Measurements from ENCODE around the gene KAT2B.

The KAT2B gene

DNA sequence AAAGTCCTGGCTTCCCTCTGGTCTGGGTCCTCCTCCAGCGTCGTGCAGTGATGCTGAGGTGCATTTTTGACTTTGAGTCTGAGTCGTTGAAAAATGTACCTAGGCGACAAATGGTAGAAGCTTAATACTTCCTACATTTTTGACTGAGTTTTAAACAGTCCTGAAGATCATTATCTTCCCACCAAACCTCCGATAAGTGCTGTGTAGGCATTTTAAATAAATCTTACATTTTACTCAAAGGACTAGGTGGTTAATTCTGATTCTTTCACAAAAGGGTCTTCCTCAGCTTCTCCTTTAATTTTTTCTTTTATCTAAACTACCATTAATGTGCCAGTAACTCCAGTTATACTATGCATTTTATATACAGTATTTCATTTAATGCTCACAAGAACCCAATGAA lies 70.6 kb downstream of the KAT2B start:
- DNase-seq (ENCODE audit: low read depth, low spot score), result no peak
- no peak for TF ChIP-seq ZNF274 (IDR thresholded peaks at IDR 0.05; ENCODE audit: low read depth, low read length)
- no peak for TF ChIP-seq SUZ12 (IDR thresholded peaks at IDR 0.05; ENCODE audit: extremely low read depth, insufficient read depth, insufficient read length)
- TF ChIP-seq YY1 (IDR thresholded peaks at IDR 0.05; ENCODE audit: insufficient read depth, insufficient read length), result no peak
- H3K27me3 ChIP-seq (ENCODE audit: insufficient read depth, insufficient read length), result no peaks in the 10 kb centered on the region
- H3K4me1 ChIP-seq (ENCODE audit: insufficient read depth, insufficient read length), result peaks cover 4% of the 10 kb centered on the region
- no peaks in the 10 kb centered on the region for H3K9me3 ChIP-seq (ENCODE audit: insufficient read depth, low read length)
- no peak overlapping the region for H3K9ac ChIP-seq (ENCODE audit: insufficient read length, low read depth)
- peaks cover 3% of the 10 kb centered on the region for H3K36me3 ChIP-seq (ENCODE audit: insufficient read depth, insufficient read length, low read length)
- H3K4me3 ChIP-seq (ENCODE audit: insufficient read length, low read depth), result no peak overlapping the region

DNA sequence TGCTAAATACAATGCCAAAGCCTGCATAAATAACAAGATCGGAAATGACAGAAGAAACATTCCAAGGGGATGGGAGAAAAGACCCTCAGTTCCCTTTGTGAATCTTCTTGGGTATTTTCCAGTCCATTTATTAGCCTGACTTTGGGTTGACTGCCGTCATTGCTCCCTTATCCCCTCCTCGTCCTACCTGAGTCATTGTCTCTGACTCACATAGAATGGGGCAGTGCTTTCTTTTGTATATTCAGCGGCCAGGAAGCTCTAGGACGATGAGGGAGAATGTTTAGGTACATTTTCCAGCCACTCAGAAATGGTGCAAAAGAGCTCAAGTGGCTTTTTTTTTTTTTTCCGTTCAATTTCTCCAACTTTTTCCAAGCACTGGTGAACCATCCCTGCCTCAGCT lies 71.6 kb downstream of the KAT2B start:
- H3K36me3 ChIP-seq (ENCODE audit: insufficient read depth, insufficient read length, low read length), result peaks cover 3% of the 10 kb centered on the region
- no peak overlapping the region for H3K9ac ChIP-seq (ENCODE audit: insufficient read length, low read depth)
- TF ChIP-seq SUZ12 (IDR thresholded peaks at IDR 0.05; ENCODE audit: extremely low read depth, insufficient read depth, insufficient read length) (no peak), ZNF274 (IDR thresholded peaks at IDR 0.05; ENCODE audit: low read depth, low read length) (no peak), YY1 (IDR thresholded peaks at IDR 0.05; ENCODE audit: insufficient read depth, insufficient read length) (no peak)
- no peaks in the 10 kb centered on the region for H3K9me3 ChIP-seq (ENCODE audit: insufficient read depth, low read length)
- H3K4me1 ChIP-seq (ENCODE audit: insufficient read depth, insufficient read length), result peaks cover 4% of the 10 kb centered on the region
- H3K4me3 ChIP-seq (ENCODE audit: insufficient read length, low read depth), result no peak overlapping the region
- no peak for DNase-seq (ENCODE audit: low read depth, low spot score)
- H3K27me3 ChIP-seq (ENCODE audit: insufficient read depth, insufficient read length), result no peaks in the 10 kb centered on the region

DNA sequence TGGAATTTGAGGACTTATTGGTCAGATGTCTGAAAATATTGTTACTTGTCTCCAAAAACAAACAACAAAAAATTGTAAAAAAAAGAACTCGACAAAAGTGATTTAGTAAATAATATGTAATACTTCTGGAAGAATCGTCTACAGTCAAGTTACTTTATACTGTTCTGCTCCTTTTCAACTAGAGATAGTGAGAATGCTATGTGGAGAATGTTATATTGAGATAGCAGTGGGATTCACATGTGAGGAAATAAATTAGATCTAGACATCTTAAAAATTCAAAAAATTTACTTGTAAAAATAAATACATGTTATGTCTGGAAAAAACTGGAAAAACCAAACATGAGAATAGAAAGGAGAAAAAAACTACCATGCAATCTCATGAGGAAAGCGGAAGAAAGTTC lies 80.8 kb downstream of the KAT2B start:
- no peak for DNase-seq (ENCODE audit: low read depth, low spot score)
- H3K4me1 ChIP-seq (ENCODE audit: insufficient read depth, insufficient read length), result no peaks in the 10 kb centered on the region
- no peaks in the 10 kb centered on the region for H3K36me3 ChIP-seq (ENCODE audit: insufficient read depth, insufficient read length, low read length)
- no peaks in the 10 kb centered on the region for H3K27me3 ChIP-seq (ENCODE audit: insufficient read depth, insufficient read length)
- H3K9me3 ChIP-seq (ENCODE audit: insufficient read depth, low read length), result no peaks in the 10 kb centered on the region
- no peak overlapping the region for H3K9ac ChIP-seq (ENCODE audit: insufficient read length, low read depth)
- H3K4me3 ChIP-seq (ENCODE audit: insufficient read length, low read depth), result no peak overlapping the region
- TF ChIP-seq ZNF274 (IDR thresholded peaks at IDR 0.05; ENCODE audit: low read depth, low read length) (no peak), YY1 (IDR thresholded peaks at IDR 0.05; ENCODE audit: insufficient read depth, insufficient read length) (no peak), SUZ12 (IDR thresholded peaks at IDR 0.05; ENCODE audit: extremely low read depth, insufficient read depth, insufficient read length) (no peak)

DNA sequence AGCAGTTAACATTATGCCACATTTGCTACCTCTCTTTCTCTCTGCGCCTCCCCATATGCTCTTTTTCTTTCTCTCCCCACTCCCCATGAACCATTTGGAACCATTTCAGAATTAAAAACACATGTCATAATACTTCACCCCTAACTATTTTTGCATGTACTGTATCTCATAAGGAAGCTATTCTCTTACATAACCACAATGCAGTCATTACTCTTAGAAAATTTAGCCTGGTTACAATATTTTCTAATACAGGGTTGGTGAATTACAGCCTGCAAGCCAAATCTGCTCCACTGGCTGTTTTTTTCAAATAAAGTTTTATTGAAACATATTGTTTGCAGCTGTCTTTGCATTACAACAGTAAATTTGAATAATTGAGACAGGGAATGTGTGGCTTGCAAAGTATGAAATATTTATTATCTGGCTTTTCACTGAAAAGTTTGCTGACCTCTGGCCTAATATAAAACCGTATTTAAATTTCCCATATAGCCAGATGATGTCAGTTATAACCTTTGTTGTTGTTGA lies 82.9 kb downstream of the KAT2B start:
- Histone ChIP-seq H3K27me3 (ENCODE audit: insufficient read depth, insufficient read length) (no peaks in the 10 kb centered on the region), H3K9me3 (ENCODE audit: insufficient read depth, low read length) (no peaks in the 10 kb centered on the region), H3K36me3 (ENCODE audit: insufficient read depth, insufficient read length, low read length) (no peaks in the 10 kb centered on the region), H3K9ac (ENCODE audit: insufficient read length, low read depth) (no peak overlapping the region), H3K4me3 (ENCODE audit: insufficient read length, low read depth) (no peak overlapping the region), H3K4me1 (ENCODE audit: insufficient read depth, insufficient read length) (no peaks in the 10 kb centered on the region)
- TF ChIP-seq YY1 (IDR thresholded peaks at IDR 0.05; ENCODE audit: insufficient read depth, insufficient read length) (no peak), ZNF274 (IDR thresholded peaks at IDR 0.05; ENCODE audit: low read depth, low read length) (no peak), SUZ12 (IDR thresholded peaks at IDR 0.05; ENCODE audit: extremely low read depth, insufficient read depth, insufficient read length) (no peak)
- DNase-seq (ENCODE audit: low read depth, low spot score), result no peak

DNA sequence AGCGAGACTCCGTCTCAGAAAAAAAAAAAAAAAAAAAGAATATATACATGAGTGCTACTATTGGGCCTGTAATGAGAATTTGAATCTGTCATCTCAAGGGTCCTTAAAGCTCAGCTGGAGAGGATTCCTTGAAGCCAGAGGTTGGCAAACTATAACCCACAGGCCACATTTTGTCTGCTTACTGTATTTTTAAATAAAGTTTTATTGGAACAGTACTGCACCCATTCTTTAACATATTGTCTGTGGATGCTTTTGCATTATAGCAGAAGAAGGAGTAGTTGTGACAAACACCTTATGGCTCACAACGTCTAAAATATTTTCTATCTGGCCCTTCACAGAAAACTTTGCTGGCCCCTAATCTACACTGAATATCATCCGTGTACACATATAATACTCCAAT lies 85.0 kb downstream of the KAT2B start:
- Histone ChIP-seq H3K9ac (ENCODE audit: insufficient read length, low read depth) (no peak overlapping the region), H3K9me3 (ENCODE audit: insufficient read depth, low read length) (no peaks in the 10 kb centered on the region), H3K4me3 (ENCODE audit: insufficient read length, low read depth) (no peak overlapping the region), H3K36me3 (ENCODE audit: insufficient read depth, insufficient read length, low read length) (no peaks in the 10 kb centered on the region), H3K4me1 (ENCODE audit: insufficient read depth, insufficient read length) (no peaks in the 10 kb centered on the region), H3K27me3 (ENCODE audit: insufficient read depth, insufficient read length) (no peaks in the 10 kb centered on the region)
- TF ChIP-seq SUZ12 (IDR thresholded peaks at IDR 0.05; ENCODE audit: extremely low read depth, insufficient read depth, insufficient read length) (no peak), YY1 (IDR thresholded peaks at IDR 0.05; ENCODE audit: insufficient read depth, insufficient read length) (no peak), ZNF274 (IDR thresholded peaks at IDR 0.05; ENCODE audit: low read depth, low read length) (no peak)
- DNase-seq (ENCODE audit: low read depth, low spot score), result no peak

DNA sequence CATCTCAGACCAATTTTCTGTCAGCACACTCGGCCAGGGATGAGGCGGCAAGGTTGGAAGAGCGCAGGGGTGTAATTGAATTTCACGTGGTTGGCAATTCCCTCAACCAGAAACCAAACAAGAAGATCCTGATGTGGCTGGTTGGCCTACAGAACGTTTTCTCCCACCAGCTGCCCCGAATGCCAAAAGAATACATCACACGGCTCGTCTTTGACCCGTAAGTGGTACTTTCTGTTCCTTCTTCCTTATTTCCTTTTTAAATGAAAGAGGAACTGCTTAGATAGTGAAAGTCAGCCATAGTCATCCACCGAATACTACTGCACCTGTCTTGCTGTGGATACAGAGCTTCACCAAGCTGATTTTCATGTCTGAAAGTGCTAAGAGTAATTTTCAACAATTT lies 85.7 kb downstream of the KAT2B start:
- no peak for TF ChIP-seq ZNF274 (IDR thresholded peaks at IDR 0.05; ENCODE audit: low read depth, low read length)
- TF ChIP-seq YY1 (IDR thresholded peaks at IDR 0.05; ENCODE audit: insufficient read depth, insufficient read length), result no peak
- no peak for TF ChIP-seq SUZ12 (IDR thresholded peaks at IDR 0.05; ENCODE audit: extremely low read depth, insufficient read depth, insufficient read length)
- no peaks in the 10 kb centered on the region for H3K27me3 ChIP-seq (ENCODE audit: insufficient read depth, insufficient read length)
- DNase-seq (ENCODE audit: low read depth, low spot score), result no peak
- H3K4me3 ChIP-seq (ENCODE audit: insufficient read length, low read depth), result no peak overlapping the region
- H3K4me1 ChIP-seq (ENCODE audit: insufficient read depth, insufficient read length), result no peaks in the 10 kb centered on the region
- H3K36me3 ChIP-seq (ENCODE audit: insufficient read depth, insufficient read length, low read length), result no peaks in the 10 kb centered on the region
- H3K9me3 ChIP-seq (ENCODE audit: insufficient read depth, low read length), result no peaks in the 10 kb centered on the region
- no peak overlapping the region for H3K9ac ChIP-seq (ENCODE audit: insufficient read length, low read depth)

DNA sequence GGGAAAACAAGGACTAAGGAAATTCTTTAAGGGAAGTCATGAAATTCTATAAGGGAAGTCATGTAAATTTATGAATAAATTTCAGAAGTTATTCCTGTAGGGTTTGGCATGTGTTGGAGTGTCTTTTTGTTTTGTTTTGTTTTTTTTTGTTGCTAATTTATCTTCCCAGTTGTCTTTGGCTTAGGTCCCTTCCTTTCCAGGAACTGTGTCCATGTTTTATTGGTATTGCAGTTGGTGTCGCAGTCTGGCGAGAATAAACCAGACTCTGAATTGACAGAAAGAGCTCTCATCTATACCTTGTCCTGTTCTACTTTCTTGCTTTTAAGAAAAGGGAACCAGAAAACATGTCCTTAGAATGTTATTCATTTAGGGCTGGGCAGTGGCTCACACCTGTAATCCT lies 88.1 kb downstream of the KAT2B start:
- no peak overlapping the region for H3K4me3 ChIP-seq (ENCODE audit: insufficient read length, low read depth)
- H3K9me3 ChIP-seq (ENCODE audit: insufficient read depth, low read length), result no peaks in the 10 kb centered on the region
- no peak overlapping the region for H3K9ac ChIP-seq (ENCODE audit: insufficient read length, low read depth)
- no peak for TF ChIP-seq SUZ12 (IDR thresholded peaks at IDR 0.05; ENCODE audit: extremely low read depth, insufficient read depth, insufficient read length)
- TF ChIP-seq ZNF274 (IDR thresholded peaks at IDR 0.05; ENCODE audit: low read depth, low read length), result no peak
- no peak for TF ChIP-seq YY1 (IDR thresholded peaks at IDR 0.05; ENCODE audit: insufficient read depth, insufficient read length)
- no peak for DNase-seq (ENCODE audit: low read depth, low spot score)
- H3K36me3 ChIP-seq (ENCODE audit: insufficient read depth, insufficient read length, low read length), result no peaks in the 10 kb centered on the region
- H3K27me3 ChIP-seq (ENCODE audit: insufficient read depth, insufficient read length), result no peaks in the 10 kb centered on the region
- H3K4me1 ChIP-seq (ENCODE audit: insufficient read depth, insufficient read length), result no peaks in the 10 kb centered on the region

All from NT2/D1 (cell line).